BJ (cell line): ENCODE measurements around the gene TRIM27. TPM values are rescaled to one million over a fixed set of nuclear protein-coding genes. Genes with fewer than 3 reads are reported as not detected.
"Not testable (repeated sequence)": the region's sequence is repeated elsewhere in the genome, so short reads cannot be mapped to it uniquely, and the experiment has no call there.

ENCODE experiments used
- CTCF ChIA-PET: fragments of 350-600 bp; formaldehyde crosslinking; extraction: SDS; loops from one replicate; lab custom pipeline; 2021; ENCODE audit warnings: antibody characterized with exemption, inconsistent platforms; lab: Yijun Ruan, JAX
- POLR2A ChIA-PET: fragments of 300-600 bp; sonication (Branson Sonifier 250); formaldehyde crosslinking; extraction: SDS; loops from one replicate; lab custom pipeline; 2021; ENCODE audit warnings: antibody characterized with exemption; lab: Charles Lee
- DNase-seq: peaks from one replicate; pipeline ENCODE4 v3.0.0-alpha.2; 2011; ENCODE audit warnings: low read depth
- H3K27me3 ChIP-seq: 2 replicates; pipeline ENCODE4 v1.6.0; 2011; ENCODE audit warnings: low read length; ENCODE audit not compliant: control insufficient read depth, insufficient read depth
- H3K36me3 ChIP-seq: 2 replicates; pipeline ENCODE4 v1.5.1; 2011; ENCODE audit warnings: low read length; ENCODE audit not compliant: control insufficient read depth, insufficient read depth
- H3K4me3 ChIP-seq: 2 replicates; pipeline ENCODE4 v1.5.1; 2011; ENCODE audit warnings: low read depth, mild to moderate bottlenecking, control low read depth, low read length
- polyA plus RNA-seq: library from polyadenylated mRNA; depleted of rRNA; stranded (reverse); fragments of >200 nt; gene quantifications from 2 replicates; pipeline ENCODE4 v1.2.3, GENCODE V29; 2011
- TF ChIP-seq, protein P1 (sequence below): IDR thresholded peaks from 2 replicates; pipeline ENCODE4 v1.5.1; 2011; ENCODE audit warnings: low read depth, mild to moderate bottlenecking, control low read depth, inconsistent platforms, low read length, moderate library complexity; ENCODE audit not compliant: insufficient read depth

The TRIM27 gene
- polyA plus RNA-seq, 1 experiment: 47.3 TPM

DNA sequence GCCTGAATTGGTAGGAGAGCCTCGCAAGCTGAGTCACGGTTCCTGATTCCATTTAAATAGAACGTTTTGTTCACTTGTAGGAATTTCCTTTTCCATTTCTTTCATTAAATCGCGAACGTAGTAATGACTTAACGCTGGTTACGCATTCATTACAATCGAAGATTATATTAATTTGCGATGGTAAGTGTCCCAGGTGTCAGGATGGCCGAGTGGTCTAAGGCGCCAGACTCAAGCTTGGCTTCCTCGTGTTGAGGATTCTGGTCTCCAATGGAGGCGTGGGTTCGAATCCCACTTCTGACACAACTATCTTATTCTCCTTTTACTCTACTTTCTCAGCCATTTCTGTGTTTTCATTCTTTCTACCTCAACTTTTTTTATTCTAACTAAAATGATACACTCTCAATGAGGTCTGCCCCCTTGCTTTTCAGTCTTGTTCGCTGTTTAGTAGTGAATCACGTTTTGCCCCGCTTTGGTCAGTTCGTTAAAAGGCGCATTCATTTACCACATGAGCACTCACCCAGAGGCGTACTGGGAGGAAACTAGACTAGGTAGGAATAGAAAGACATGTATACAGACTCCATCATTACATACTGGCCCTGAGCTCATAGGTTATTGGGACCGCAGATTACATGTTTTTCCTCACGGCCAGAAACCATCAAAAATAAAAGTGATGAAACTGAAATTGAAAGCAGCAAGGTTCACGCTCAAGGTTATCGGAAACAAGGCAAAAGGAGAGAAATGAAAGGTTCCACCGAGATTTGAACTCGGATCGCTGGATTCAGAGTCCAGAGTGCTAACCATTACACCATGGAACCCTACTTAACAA, 17.3 kb upstream of the TRIM27 start:
- no peaks in the 10 kb centered on the region for H3K36me3 ChIP-seq
- peak overlapping the region; percentile 53 for H3K4me3 ChIP-seq
- DNase-seq: peak; percentile 57
- TF ChIP-seq, protein P1, sequence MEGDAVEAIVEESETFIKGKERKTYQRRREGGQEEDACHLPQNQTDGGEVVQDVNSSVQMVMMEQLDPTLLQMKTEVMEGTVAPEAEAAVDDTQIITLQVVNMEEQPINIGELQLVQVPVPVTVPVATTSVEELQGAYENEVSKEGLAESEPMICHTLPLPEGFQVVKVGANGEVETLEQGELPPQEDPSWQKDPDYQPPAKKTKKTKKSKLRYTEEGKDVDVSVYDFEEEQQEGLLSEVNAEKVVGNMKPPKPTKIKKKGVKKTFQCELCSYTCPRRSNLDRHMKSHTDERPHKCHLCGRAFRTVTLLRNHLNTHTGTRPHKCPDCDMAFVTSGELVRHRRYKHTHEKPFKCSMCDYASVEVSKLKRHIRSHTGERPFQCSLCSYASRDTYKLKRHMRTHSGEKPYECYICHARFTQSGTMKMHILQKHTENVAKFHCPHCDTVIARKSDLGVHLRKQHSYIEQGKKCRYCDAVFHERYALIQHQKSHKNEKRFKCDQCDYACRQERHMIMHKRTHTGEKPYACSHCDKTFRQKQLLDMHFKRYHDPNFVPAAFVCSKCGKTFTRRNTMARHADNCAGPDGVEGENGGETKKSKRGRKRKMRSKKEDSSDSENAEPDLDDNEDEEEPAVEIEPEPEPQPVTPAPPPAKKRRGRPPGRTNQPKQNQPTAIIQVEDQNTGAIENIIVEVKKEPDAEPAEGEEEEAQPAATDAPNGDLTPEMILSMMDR: no peak
- no peaks in the 10 kb centered on the region for H3K27me3 ChIP-seq
- CTCF ChIA-PET: interaction anchor here (0.6 to 1.8 kb wide), 7 partner anchors 9 to 103 kb away, joined by 3 to 4 read pairs (median 4); partner anchors contain the start of gene TRIM27
- POLR2A ChIA-PET: interaction anchor here (1.3 kb wide), 1 partner anchor 17 kb away, joined by 3 read pairs; the partner anchor contains the start of gene TRIM27

DNA sequence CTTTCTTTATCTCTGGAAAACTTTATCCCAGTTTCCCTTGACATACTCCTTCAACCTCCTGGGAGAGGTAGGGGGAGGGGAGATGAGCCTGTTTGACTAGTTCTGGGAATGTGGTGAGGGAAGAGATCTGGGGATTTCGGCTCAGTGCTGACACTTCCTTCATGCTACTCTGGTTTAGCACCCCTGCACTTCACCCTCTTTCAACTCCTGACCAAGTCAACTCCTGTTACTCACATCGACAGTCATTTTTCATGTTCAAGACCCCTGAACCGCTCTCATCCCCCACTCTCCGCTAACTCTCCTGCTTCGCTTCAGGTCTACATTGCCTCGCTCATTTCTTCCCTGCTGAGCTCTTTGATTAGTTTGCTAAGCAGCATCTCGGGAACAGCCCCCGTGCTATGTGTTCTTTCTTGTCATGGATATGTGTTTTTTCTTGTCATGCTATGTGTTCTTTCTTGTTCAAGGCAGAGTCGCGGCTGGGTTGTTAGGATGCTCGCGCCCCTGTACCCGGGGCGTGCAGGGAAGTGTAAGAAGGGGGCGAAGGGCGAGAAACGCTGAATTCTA, 16.6 kb upstream of the TRIM27 start:
- Histone ChIP-seq H3K36me3 (no peaks in the 10 kb centered on the region), H3K27me3 (no peaks in the 10 kb centered on the region), H3K4me3 (peak overlapping the region; percentile 53)
- DNase-seq: no peak
- CTCF ChIA-PET: interaction anchor here (1.0 to 1.8 kb wide), 5 partner anchors 8 to 102 kb away, joined by 3 to 4 read pairs (median 4); partner anchors contain the start of gene TRIM27
- POLR2A ChIA-PET: interaction anchor here (0.5 to 1.3 kb wide), 2 partner anchors 8 to 16 kb away, joined by 3 to 6 read pairs; partner anchors contain the start of gene TRIM27
- TF ChIP-seq, protein P1: no peak

DNA sequence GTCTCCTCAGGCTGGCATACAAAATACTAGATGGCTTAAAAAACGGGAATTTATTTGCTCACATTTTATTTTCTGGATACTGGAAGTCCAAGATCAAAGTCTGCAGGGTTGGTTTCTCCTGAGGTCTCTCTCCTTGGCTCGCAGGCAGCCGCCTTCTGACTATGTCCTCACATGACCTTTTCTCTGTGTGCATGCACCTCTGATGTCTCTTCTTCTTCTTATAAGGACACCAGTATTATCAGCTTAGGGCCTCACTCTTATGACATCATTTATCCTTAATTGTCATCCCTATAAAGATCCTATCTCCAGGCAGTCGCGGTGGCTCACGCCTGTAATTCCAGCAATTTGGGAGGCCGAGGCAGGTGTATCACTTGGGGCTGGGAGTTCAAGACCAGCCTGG, 9.3 kb upstream of the TRIM27 start:
- Histone ChIP-seq H3K4me3 (no peak overlapping the region), H3K27me3 (no peaks in the 10 kb centered on the region), H3K36me3 (no peaks in the 10 kb centered on the region)
- ChIA-PET CTCF (no interaction called here), POLR2A (no interaction called here)
- TF ChIP-seq, protein P1: no peak
- no peak for DNase-seq

DNA sequence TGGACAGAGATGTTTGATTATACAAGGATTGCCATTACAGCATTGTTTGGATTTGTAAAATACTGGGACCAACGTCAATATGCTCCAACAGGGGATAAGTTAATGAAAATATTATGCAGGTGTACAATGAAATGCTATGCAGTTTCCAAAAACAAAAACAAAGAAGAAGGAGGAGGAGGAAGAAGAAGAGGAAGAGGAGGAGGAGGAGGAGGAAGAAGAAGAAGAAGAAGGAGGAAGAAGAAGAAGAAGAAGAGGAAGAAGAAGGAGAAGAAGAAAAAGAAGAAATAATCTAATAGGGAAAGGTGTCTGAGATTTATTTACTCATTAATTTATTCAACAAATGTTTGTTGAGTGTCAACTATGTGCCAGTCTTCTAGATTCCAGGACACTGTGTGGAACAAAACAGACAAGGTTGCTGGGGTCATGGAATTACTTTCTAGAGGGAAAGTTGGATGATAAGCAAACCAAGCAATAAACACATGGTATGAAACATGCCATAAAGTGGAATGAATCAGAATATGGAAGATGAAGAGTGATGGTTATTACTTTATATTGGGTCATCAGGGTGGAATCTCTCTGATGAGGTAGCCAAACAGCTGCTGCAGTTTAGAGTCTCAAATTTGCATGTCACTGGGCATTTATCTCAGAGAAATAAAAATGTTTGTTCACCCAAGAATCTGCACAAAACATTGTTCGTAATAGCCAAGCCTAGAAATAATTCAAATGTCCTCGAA, 6.3 kb upstream of the TRIM27 start:
- Histone ChIP-seq H3K27me3 (no peaks in the 10 kb centered on the region; the same call in 1 of the 2 replicates), H3K4me3 (no peak overlapping the region), H3K36me3 (no peaks in the 10 kb centered on the region)
- CTCF ChIA-PET: no interaction called here
- TF ChIP-seq, protein P1: no peak
- POLR2A ChIA-PET: no interaction called here
- DNase-seq: no peak

DNA sequence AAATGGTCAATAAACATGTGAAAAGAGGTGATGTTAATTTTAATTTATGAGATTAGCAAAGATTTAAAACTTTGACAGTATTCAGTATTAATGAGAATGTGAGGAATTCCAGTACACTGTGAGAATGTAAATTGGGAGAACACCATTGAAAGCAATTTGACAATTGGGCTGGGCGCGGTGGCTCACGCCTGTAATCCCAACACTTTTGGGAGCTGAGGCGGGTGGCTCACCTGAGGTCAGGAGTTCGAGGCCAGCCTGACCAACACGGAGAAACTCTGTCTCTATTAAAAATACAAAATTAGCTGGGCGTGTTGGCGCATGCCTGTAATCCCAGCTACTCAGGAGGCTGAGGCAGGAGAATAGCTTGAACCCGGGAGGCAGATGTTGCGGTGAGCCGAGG, 5.6 kb upstream of the TRIM27 start:
- H3K36me3 ChIP-seq, DNase-seq, CTCF ChIA-PET, H3K27me3 ChIP-seq, POLR2A ChIA-PET, H3K4me3 ChIP-seq: not testable (repeated sequence)
